ENCODE measurements around the gene GCC2. TPM values are rescaled to one million over a fixed set of nuclear protein-coding genes. Genes with fewer than 3 reads are reported as not detected.

GCC2 gene
- total and polyA plus RNA-seq, 2 experiments from 2014 or later: 43.4 to 172 TPM

- Histone ChIP-seq H2AFZ (peak overlapping the region; percentile 94), H3K36me3 (ENCODE audit: insufficient read depth) (peaks cover 23% of the 10 kb centered on the region), H3K4me2 (peak overlapping the region; percentile 95), H3K79me2 (replicated peaks; ENCODE audit: insufficient read depth) (peaks cover 24% of the 10 kb centered on the region), H3K4me1 (ENCODE audit: insufficient read depth) (peaks cover 12% of the 10 kb centered on the region), H4K20me1 (replicated peaks; ENCODE audit: insufficient read depth) (peaks cover 8% of the 10 kb centered on the region; the same call in 1 of the 2 replicates), H3K9me2 (ENCODE audit: insufficient read depth) (no peaks in the 10 kb centered on the region; the same call in 1 of the 2 replicates), H3K27ac (ENCODE audit: low read depth) (peak overlapping the region; percentile 93), H3K4me3 (peak overlapping the region; percentile 97), H3K27me3 (ENCODE audit: insufficient read depth) (no peaks in the 10 kb centered on the region), H3F3A (replicated peaks; ENCODE audit: low read depth) (no peaks in the 10 kb centered on the region)
- no peaks in the 10 kb centered on the region for H3K27me3 Mint-ChIP-seq (ENCODE audit: insufficient read depth, low read depth, poor library complexity)
- peak overlapping the region; percentile 95 for H3K27ac Mint-ChIP-seq
- peak overlapping the region; percentile 93 for H3K4me3 Mint-ChIP-seq
- peaks cover 32% of the 10 kb centered on the region for H3K36me3 Mint-ChIP-seq (ENCODE audit: low read depth)
- TF ChIP-seq POLR2AphosphoS5 (IDR thresholded peaks at IDR 0.05; ENCODE audit: low read depth) (no peak), ZNF114 (CRISPR knock-in tag; IDR thresholded peaks at IDR 0.05) (no peak), JUNB (IDR thresholded peaks at IDR 0.05; ENCODE audit: unreplicated experiment) (no peak), ZNF462 (CRISPR knock-in tag; IDR thresholded peaks at IDR 0.05) (no peak), ZNF331 (CRISPR knock-in tag; IDR thresholded peaks at IDR 0.05; ENCODE audit: low read depth) (no peak), NANOG (IDR thresholded peaks at IDR 0.05; ENCODE audit: borderline replicate concordance) (no peak), STAT1 (IDR thresholded peaks at IDR 0.05; ENCODE audit: unreplicated experiment) (no peak), CTCF (conservative IDR thresholded peaks at IDR 0.05; ENCODE audit: low read depth in 2 of 2) (no peak), EZH2phosphoT487 (IDR thresholded peaks at IDR 0.05; ENCODE audit: unreplicated experiment) (no peak)
- DNase-seq (ENCODE audit: low spot score): peak; percentile 45
- peak; percentile 54 for ATAC-seq
- H3K9me3 Mint-ChIP-seq: no peaks in the 10 kb centered on the region
- H3K4me1 Mint-ChIP-seq: peaks cover 9% of the 10 kb centered on the region
Observed at GRCh38 chr2:108449410-108450130, 564 bp downstream of the GCC2 start.
